ENCODE data around the gene GPR61. TPM values are rescaled to one million over a fixed set of nuclear protein-coding genes. Genes with fewer than 3 reads are reported as not detected.
A peak's percentile ranks its signal among the peaks of the same experiment; 100 is the strongest.

Gene GPR61

GRCh38 chr1:109589679-109590078, 50.0 kb downstream of the GPR61 start:
- Histone ChIP-seq H3K23ac (ENCODE audit: low read length in 2 of 2) (no peak overlapping the region), H3K36me3 (ENCODE audit: control insufficient read depth in 1 of 2, insufficient read depth in 2 of 2, low read depth in 1 of 2, low read length in 2 of 2) (peaks cover 5 to 96% of the 10 kb centered on the region in 2 experiments), H3K9ac (ENCODE audit: low read length) (no peak overlapping the region)

GRCh38 chr1:109592916-109593315, 53.2 kb downstream of the GPR61 start:
- no peak overlapping the region for H4K91ac ChIP-seq (ENCODE audit: low read length)
- H2AK5ac ChIP-seq (ENCODE audit: low read length, severe bottlenecking) = no peak overlapping the region
- H2BK12ac ChIP-seq (ENCODE audit: low read length in 2 of 2) = no peak overlapping the region
- H3K27ac ChIP-seq (ENCODE audit: low read length, poor library complexity, severe bottlenecking) = no peak overlapping the region
- no peak overlapping the region for H3K9ac ChIP-seq (ENCODE audit: low read length)
- DNase-seq = no peak
- H2BK5ac ChIP-seq (ENCODE audit: low read depth, low read length, poor library complexity, severe bottlenecking) = no peak overlapping the region
- no peak overlapping the region for H2BK15ac ChIP-seq (ENCODE audit: low read depth, poor library complexity, severe bottlenecking)
- H3K79me1 ChIP-seq (replicated peaks; ENCODE audit: low read length, poor library complexity, severe bottlenecking) = peaks cover 6% of the 10 kb centered on the region
- H3K18ac ChIP-seq (ENCODE audit: low read depth in 1 of 2, low read length in 2 of 2) = no peak overlapping the region
- no peak overlapping the region for H2BK120ac ChIP-seq (ENCODE audit: low read depth, low read length)
- H3K36me3 ChIP-seq (ENCODE audit: control insufficient read depth in 1 of 2, insufficient read depth in 2 of 2, low read depth in 1 of 2, low read length in 2 of 2) = peaks cover 4 to 96% of the 10 kb centered on the region in 2 experiments
- H3K27me3 ChIP-seq (ENCODE audit: control insufficient read depth in 1 of 2, insufficient read depth in 1 of 2, low read length in 2 of 2) = no peaks in the 10 kb centered on the region
- H2AFZ ChIP-seq (ENCODE audit: low read depth, low read length) = no peak overlapping the region
- H3K14ac ChIP-seq (ENCODE audit: low read length in 2 of 2) = no peak overlapping the region
- no peak overlapping the region for H3K4me2 ChIP-seq (ENCODE audit: low read length, poor library complexity, severe bottlenecking)
- no peak overlapping the region for H4K8ac ChIP-seq (ENCODE audit: low read length)
- no peak overlapping the region for H3K4ac ChIP-seq (ENCODE audit: low read depth in 1 of 2, low read length in 2 of 2)
- H3K4me1 ChIP-seq (ENCODE audit: control insufficient read depth, insufficient read depth, low read depth, low read length) = peaks cover 6% of the 10 kb centered on the region
- no peak overlapping the region for H3K23ac ChIP-seq (ENCODE audit: low read length in 2 of 2)
- no peak overlapping the region for H3K4me3 ChIP-seq (ENCODE audit: insufficient read depth in 1 of 2, low read depth in 1 of 2, low read length in 2 of 2)
- H3K9me3 ChIP-seq (ENCODE audit: control insufficient read depth, low read length) = no peaks in the 10 kb centered on the region

More at GRCh38 chr1:109589679-109590078, 50.0 kb downstream of the GPR61 start:
- H3K4ac ChIP-seq (ENCODE audit: low read depth in 1 of 2, low read length in 2 of 2) = no peak overlapping the region
- H2BK12ac ChIP-seq (ENCODE audit: low read length in 2 of 2) = no peak overlapping the region
- no peak for DNase-seq
- no peak overlapping the region for H2AFZ ChIP-seq (ENCODE audit: low read depth, low read length)
- no peak overlapping the region for H3K18ac ChIP-seq (ENCODE audit: low read depth in 1 of 2, low read length in 2 of 2)
- H4K8ac ChIP-seq (ENCODE audit: low read length) = no peak overlapping the region
- H3K4me3 ChIP-seq (ENCODE audit: insufficient read depth in 1 of 2, low read depth in 1 of 2, low read length in 2 of 2) = no peak overlapping the region
- H3K27me3 ChIP-seq (ENCODE audit: control insufficient read depth in 1 of 2, insufficient read depth in 1 of 2, low read length in 2 of 2) = no peaks in the 10 kb centered on the region
- no peak overlapping the region for H2BK15ac ChIP-seq (ENCODE audit: low read depth, poor library complexity, severe bottlenecking)
- no peaks in the 10 kb centered on the region for H3K9me3 ChIP-seq (ENCODE audit: control insufficient read depth, low read length)
- no peak overlapping the region for H3K14ac ChIP-seq (ENCODE audit: low read length in 2 of 2)
- no peak overlapping the region for H2BK120ac ChIP-seq (ENCODE audit: low read depth, low read length)
- H3K27ac ChIP-seq (ENCODE audit: low read length, poor library complexity, severe bottlenecking) = no peak overlapping the region
- H3K79me1 ChIP-seq (replicated peaks; ENCODE audit: low read length, poor library complexity, severe bottlenecking) = peaks cover 10% of the 10 kb centered on the region
- H3K4me1 ChIP-seq (ENCODE audit: control insufficient read depth, insufficient read depth, low read depth, low read length) = peaks cover 2% of the 10 kb centered on the region
- H3K4me2 ChIP-seq (ENCODE audit: low read length, poor library complexity, severe bottlenecking) = no peak overlapping the region
- H2BK5ac ChIP-seq (ENCODE audit: low read depth, low read length, poor library complexity, severe bottlenecking) = no peak overlapping the region
- no peak overlapping the region for H2AK5ac ChIP-seq (ENCODE audit: low read length, severe bottlenecking)
- H4K91ac ChIP-seq (ENCODE audit: low read length) = no peak overlapping the region

GRCh38 chr1:109595531-109595930, 55.9 kb downstream of the GPR61 start:
- no peak overlapping the region for H4K8ac ChIP-seq (ENCODE audit: low read length)
- peak overlapping the region; percentile 90 for H3K27ac ChIP-seq (ENCODE audit: low read length, poor library complexity, severe bottlenecking)
- peak overlapping the region; percentile 13 for H2AK5ac ChIP-seq (ENCODE audit: low read length, severe bottlenecking)
- no peak overlapping the region for H4K91ac ChIP-seq (ENCODE audit: low read length)
- H3K4ac ChIP-seq (ENCODE audit: low read depth in 1 of 2, low read length in 2 of 2) = no peak overlapping the region
- no peak overlapping the region for H3K14ac ChIP-seq (ENCODE audit: low read length in 2 of 2)
- H3K27me3 ChIP-seq (ENCODE audit: control insufficient read depth in 1 of 2, insufficient read depth in 1 of 2, low read length in 2 of 2) = no peaks in the 10 kb centered on the region
- peak overlapping the region; percentile 22 for H2BK5ac ChIP-seq (ENCODE audit: low read depth, low read length, poor library complexity, severe bottlenecking)
- H3K4me2 ChIP-seq (ENCODE audit: low read length, poor library complexity, severe bottlenecking) = no peak overlapping the region
- DNase-seq = peak; percentile 61
- no peak overlapping the region for H3K18ac ChIP-seq (ENCODE audit: low read depth in 1 of 2, low read length in 2 of 2)
- no peak overlapping the region for H2BK15ac ChIP-seq (ENCODE audit: low read depth, poor library complexity, severe bottlenecking)
- 64% methylated on average over 2 of the region's 2 CpGs for WGBS
- H2BK120ac ChIP-seq (ENCODE audit: low read depth, low read length) = no peak overlapping the region
- no peak overlapping the region for H3K23ac ChIP-seq (ENCODE audit: low read length in 2 of 2)
- H3K36me3 ChIP-seq (ENCODE audit: control insufficient read depth in 1 of 2, insufficient read depth in 2 of 2, low read depth in 1 of 2, low read length in 2 of 2) = peaks cover 2 to 97% of the 10 kb centered on the region in 2 experiments
- H3K9ac ChIP-seq (ENCODE audit: low read length) = no peak overlapping the region
- no peaks in the 10 kb centered on the region for H3K9me3 ChIP-seq (ENCODE audit: control insufficient read depth, low read length)
- H3K4me1 ChIP-seq (ENCODE audit: control insufficient read depth, insufficient read depth, low read depth, low read length) = peaks cover 8% of the 10 kb centered on the region
- H2BK12ac ChIP-seq (ENCODE audit: low read length in 2 of 2) = no peak overlapping the region
- H2AFZ ChIP-seq (ENCODE audit: low read depth, low read length) = no peak overlapping the region
- peaks cover 6% of the 10 kb centered on the region for H3K79me1 ChIP-seq (replicated peaks; ENCODE audit: low read length, poor library complexity, severe bottlenecking)
- H3K4me3 ChIP-seq (ENCODE audit: insufficient read depth in 1 of 2, low read depth in 1 of 2, low read length in 2 of 2) = no peak overlapping the region

Small RNAs within 50 kb of the gene (small RNA-seq; reads per million reads assigned to genes)
- gene RNU6V (ENCODE audit: low read depth) = not detected

All from mesenchymal stem cell (in vitro differentiated cells and primary cell).